Bronchial epithelial cell (primary cell): ENCODE measurements around the gene ATG3. TPM values are rescaled to one million over a fixed set of nuclear protein-coding genes. Genes with fewer than 3 reads are reported as not detected.

Source experiments
- DNase-seq: peaks from one replicate; pipeline ENCODE4 v3.0.0-alpha.2; 2010; ENCODE audit warnings: low read depth
- FAIRE-seq: peaks from 2 replicates; lab custom pipeline; 2011; peaks lifted over from hg19 to GRCh38; lab: Jason Lieb, UNC
- H3K27me3 ChIP-seq: 2 replicates; pipeline ENCODE4 v1.5.1; 2011; ENCODE audit warnings: low read length; ENCODE audit not compliant: control insufficient read depth, insufficient read depth
- H3K36me3 ChIP-seq: 2 replicates; pipeline ENCODE4 v1.5.1; 2011; ENCODE audit warnings: low read length; ENCODE audit not compliant: control insufficient read depth, insufficient read depth
- H3K4me3 ChIP-seq: 2 replicates; pipeline ENCODE4 v1.5.1; 2011; ENCODE audit warnings: mild to moderate bottlenecking, low read depth, low read length, control low read depth
- CTCF ChIP-seq: IDR thresholded peaks from 2 replicates; pipeline ENCODE4 v1.5.1; 2011; ENCODE audit warnings: mild to moderate bottlenecking, moderate library complexity, low read length, control low read depth, inconsistent platforms; ENCODE audit not compliant: insufficient read depth, severe bottlenecking
- total RNA-seq: library from RNA; depleted of rRNA; stranded (reverse); fragments of >200 nt; gene quantifications from 2 replicates; pipeline ENCODE4 v1.2.1, GENCODE V29; 2014

The ATG3 gene
- total RNA-seq, 1 donor from 2014 or later: 73.2 TPM

GRCh38 chr3:112489674-112490479 lies 71.9 kb downstream of the ATG3 start:
- H3K4me3 ChIP-seq: no peak overlapping the region
- DNase-seq (no peak), FAIRE-seq (no peak)
- no peak for TF ChIP-seq CTCF
- no peaks in the 10 kb centered on the region for H3K36me3 ChIP-seq
- no peaks in the 10 kb centered on the region for H3K27me3 ChIP-seq

- TF ChIP-seq CTCF: no peak
- no peaks in the 10 kb centered on the region for H3K27me3 ChIP-seq
- DNase-seq (no peak), FAIRE-seq (no peak)
- H3K4me3 ChIP-seq: no peak overlapping the region
- no peaks in the 10 kb centered on the region for H3K36me3 ChIP-seq
Observed at GRCh38 chr3:112486811-112487505, 74.8 kb downstream of the ATG3 start.

- Histone ChIP-seq H3K36me3 (no peaks in the 10 kb centered on the region), H3K4me3 (no peak overlapping the region), H3K27me3 (no peaks in the 10 kb centered on the region)
- no peak for FAIRE-seq
- DNase-seq: no peak
- TF ChIP-seq CTCF: no peak
Observed at GRCh38 chr3:112484352-112484751, 77.4 kb downstream of the ATG3 start.

DNA sequence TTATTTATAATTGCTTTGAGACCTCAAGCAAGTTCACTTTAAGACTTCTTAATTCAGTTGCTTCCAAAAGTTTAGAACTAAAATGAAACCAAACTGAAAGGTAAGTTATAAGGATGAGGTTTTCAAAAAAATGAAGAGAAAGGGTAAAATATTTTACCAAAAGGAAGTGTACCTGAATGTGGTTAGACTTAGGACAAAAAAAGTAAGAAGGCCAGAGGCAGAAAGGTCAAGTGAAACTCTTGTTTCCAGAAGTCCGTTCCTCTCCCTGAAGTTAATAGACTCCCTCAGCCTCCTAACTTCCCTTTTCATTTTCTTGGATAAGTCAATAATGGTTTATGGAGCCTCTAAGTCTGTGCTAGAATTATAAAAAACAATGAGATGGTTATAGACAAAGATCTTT lies 79.1 kb downstream of the ATG3 start:
- H3K4me3 ChIP-seq: no peak overlapping the region
- no peaks in the 10 kb centered on the region for H3K27me3 ChIP-seq
- FAIRE-seq: no peak

More for the DNA sequence above, 79.1 kb downstream of the ATG3 start:
- TF ChIP-seq CTCF: no peak
- H3K36me3 ChIP-seq: no peaks in the 10 kb centered on the region
- DNase-seq: no peak

Other genes starting within 250 kb of the ATG3 start
- gene CD200, start 228.8 kb downstream of the ATG3 start, total RNA-seq: 0.13 and 0.53 TPM in 2 replicates
- not detected in 2 replicates for gene BTLA, start 62.5 kb downstream of the ATG3 start, total RNA-seq
- gene SLC35A5, start 83 bp upstream of the ATG3 start, total RNA-seq: 14.0 and 17.0 TPM in 2 replicates
- 7.0 and 8.2 TPM in 2 replicates for gene CCDC80, start 79.2 kb upstream of the ATG3 start, total RNA-seq